HG03103 (cell line): ENCODE results near the gene STAB1.

Experiments
- ATAC-seq: cut with Tn5 transposase; IDR thresholded peaks from one replicate; pipeline ENCODE4 v1.9.1; 2021; ENCODE audit warnings: low read depth; ENCODE audit not compliant: unreplicated experiment

STAB1 gene, protein sequence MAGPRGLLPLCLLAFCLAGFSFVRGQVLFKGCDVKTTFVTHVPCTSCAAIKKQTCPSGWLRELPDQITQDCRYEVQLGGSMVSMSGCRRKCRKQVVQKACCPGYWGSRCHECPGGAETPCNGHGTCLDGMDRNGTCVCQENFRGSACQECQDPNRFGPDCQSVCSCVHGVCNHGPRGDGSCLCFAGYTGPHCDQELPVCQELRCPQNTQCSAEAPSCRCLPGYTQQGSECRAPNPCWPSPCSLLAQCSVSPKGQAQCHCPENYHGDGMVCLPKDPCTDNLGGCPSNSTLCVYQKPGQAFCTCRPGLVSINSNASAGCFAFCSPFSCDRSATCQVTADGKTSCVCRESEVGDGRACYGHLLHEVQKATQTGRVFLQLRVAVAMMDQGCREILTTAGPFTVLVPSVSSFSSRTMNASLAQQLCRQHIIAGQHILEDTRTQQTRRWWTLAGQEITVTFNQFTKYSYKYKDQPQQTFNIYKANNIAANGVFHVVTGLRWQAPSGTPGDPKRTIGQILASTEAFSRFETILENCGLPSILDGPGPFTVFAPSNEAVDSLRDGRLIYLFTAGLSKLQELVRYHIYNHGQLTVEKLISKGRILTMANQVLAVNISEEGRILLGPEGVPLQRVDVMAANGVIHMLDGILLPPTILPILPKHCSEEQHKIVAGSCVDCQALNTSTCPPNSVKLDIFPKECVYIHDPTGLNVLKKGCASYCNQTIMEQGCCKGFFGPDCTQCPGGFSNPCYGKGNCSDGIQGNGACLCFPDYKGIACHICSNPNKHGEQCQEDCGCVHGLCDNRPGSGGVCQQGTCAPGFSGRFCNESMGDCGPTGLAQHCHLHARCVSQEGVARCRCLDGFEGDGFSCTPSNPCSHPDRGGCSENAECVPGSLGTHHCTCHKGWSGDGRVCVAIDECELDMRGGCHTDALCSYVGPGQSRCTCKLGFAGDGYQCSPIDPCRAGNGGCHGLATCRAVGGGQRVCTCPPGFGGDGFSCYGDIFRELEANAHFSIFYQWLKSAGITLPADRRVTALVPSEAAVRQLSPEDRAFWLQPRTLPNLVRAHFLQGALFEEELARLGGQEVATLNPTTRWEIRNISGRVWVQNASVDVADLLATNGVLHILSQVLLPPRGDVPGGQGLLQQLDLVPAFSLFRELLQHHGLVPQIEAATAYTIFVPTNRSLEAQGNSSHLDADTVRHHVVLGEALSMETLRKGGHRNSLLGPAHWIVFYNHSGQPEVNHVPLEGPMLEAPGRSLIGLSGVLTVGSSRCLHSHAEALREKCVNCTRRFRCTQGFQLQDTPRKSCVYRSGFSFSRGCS (N-terminal part only)

DNA sequence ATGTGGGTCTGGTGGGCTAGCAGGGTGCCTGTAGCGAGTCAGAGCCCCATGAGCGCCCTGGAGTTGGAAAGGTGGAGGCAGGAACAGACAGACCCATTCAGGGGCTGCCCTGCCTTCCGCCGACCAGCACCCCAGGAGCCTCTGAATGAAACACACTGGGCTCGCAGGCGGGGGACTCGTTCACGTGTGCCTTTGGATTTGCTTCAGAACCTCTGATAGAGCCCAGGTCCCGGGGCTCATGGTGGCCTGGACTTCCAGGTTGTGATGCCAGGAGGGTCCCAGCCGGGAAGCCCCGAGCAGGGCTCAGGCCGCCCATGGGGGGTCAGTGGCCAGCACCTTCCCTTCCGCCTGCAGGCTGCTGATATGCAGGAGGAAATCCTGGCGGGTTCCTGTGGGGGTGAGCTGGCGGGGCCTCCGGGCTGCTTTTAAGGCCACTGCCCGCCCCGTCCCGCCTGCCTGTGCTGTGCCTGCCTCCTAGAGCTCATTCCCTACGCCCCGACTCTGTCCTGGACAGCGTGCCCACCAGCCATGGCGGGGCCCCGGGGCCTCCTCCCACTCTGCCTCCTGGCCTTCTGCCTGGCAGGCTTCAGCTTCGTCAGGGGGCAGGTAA lies at the start of gene STAB1:
TSS of gene STAB1 (plus strand) at position 453 of the 610 bp plus-strand sequence. CDS start at position 529, 76 bp downstream.
- no peak for ATAC-seq

GRCh38 chr3:52446042-52446441 lies 49.1 kb upstream of the STAB1 start:
- ATAC-seq = no peak

DNA sequence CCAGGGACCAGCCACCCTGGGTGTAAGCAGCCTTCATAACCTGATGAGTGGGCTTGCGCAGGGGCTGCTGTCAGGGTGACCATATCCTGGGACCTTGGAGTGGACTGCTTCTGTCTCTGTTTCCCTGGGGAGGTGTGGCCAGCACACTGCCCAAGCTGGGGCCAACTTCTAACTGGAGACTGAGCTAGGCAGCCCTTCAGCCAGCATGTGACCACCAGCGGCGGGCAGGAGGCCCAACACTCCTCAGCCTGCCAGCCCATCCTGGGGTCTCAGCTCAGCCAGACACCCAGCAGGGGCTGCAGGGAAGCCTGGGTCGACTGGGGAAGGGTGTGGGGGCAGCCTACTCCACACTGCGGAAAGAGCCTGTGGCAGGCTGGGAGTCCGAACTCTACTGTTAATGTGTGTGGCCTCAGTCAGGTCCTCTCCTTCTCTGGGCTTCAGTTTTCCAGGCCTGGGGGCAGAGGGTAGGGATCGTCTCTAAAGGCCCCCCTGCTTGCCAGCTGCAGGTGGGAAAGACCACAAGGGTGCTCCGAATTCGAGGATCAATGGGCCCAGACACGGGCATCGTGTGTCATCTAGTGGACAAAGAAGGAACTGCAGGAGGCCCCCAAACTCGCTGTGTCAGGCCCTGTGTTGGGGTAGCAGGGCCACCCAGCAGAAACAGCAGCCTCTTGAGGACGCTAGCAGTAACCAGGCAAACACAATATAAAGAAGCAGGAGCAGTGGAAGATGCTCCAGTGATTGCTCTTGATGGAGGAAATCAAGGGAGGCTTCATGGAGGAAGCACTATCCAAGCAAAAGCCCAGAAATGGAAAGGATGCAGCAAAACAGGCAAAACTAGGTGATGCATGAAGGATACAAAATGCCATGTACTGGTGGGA lies 48.3 kb upstream of the STAB1 start:
- peak; percentile 52 for ATAC-seq

DNA sequence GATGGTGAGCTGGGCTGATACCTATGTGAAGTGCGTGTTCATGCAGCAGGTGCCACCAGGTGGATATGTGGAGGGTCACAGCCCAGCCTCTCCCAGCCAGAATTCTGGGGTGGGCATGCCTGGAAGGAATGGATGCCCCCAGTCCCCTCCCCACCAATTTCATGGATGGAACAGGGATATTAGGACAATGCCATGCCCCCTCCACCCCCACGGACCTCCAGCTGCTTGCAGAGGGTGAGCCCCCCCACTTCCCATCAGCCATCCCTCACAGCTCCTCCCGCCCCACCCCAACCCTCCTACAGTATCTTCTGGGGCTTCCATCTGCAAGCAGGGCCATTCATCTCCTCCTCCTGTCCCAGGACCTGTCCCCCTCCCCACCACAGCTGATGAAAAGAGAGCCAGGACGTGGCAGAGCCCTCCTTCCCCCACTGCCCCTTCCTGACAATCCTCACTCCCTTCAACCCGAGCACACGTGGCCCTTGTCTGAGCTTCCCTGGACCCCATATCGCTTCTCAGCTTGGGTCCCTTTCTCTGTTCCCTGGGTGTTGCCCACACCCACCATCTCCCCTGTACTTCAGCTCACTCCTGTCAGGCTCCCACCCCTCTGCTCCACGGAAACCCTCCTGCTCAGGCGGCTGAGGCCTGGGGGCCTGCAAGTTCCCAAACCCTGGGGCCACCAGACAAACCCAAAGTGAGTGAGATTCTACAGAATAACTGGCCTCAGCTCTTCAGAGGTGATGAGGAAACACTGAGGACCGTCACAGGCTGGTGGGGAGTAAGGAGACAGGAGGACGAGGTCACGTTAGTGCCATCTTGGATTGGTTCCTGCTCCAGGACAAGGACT lies 47.4 kb upstream of the STAB1 start:
- ATAC-seq = no peak

GRCh38 chr3:52450489-52451236 lies 44.5 kb upstream of the STAB1 start:
- ATAC-seq = no peak

- no peak for ATAC-seq
Measured at GRCh38 chr3:52451237-52452083, 43.7 kb upstream of the STAB1 start.

- no peak for ATAC-seq
Measured at GRCh38 chr3:52452126-52452525, 43.0 kb upstream of the STAB1 start.

GRCh38 chr3:52452570-52453221 lies 42.4 kb upstream of the STAB1 start:
- ATAC-seq = no peak

DNA sequence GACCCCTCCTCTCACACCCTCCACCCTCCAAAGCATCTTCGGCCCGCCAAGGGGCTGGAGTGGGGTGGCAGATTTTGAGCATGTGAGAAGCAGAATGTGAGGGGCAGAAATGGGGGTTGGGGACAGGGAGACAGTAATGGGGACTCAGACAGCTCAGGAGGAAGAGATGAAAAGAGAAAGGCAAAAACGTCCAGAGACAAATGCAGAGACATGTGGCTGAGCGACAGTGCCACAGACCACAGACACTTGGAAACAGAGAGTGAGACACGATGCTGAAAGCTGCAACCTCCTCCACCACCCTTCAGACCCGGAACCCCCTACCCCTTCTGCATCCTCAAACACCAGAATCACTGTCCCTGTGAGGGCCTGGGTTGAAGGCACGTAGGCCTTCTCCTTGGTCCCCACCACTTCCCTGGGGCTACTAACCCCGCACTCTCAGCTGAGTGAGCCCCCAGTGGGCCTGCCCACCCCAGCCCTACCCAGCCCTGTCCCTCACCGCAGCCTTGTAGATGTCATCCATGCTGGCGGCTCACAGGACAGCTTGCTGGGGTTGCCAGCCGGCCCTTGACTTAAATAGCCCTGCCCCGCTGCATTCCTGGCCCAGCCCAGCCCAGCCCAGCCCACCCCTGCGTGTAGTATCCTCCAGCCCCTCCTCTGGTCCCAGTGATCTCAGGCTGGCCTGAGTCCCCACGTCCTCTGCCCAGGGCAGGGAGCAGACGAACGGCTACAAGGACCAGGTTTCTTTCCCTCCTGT lies 41.5 kb upstream of the STAB1 start, which contains the start of gene TNNC1:
TSS of gene TNNC1 (minus strand) at position 546 of the 754 bp plus-strand sequence. CDS start at position 520, 26 bp downstream.
- no peak for ATAC-seq

GRCh38 chr3:52454250-52454937 lies 40.7 kb upstream of the STAB1 start:
- no peak for ATAC-seq

DNA sequence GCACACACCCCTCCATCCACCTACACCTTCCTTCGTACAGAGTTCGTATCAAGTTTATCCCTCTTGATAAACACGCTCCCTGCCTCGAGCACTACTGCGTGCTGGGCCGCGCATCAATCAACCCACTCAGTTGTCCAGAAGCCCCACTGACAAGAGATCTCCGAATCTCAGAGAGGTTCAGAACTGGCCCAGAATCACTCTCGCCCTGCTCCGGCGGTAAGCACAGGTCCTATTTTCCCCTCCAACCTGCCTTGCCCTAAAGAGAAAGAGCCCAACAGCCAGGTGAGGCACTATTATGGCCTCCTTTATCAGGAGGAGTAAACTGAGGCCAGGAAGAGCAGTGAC lies 40.2 kb upstream of the STAB1 start:
- no peak for ATAC-seq

DNA sequence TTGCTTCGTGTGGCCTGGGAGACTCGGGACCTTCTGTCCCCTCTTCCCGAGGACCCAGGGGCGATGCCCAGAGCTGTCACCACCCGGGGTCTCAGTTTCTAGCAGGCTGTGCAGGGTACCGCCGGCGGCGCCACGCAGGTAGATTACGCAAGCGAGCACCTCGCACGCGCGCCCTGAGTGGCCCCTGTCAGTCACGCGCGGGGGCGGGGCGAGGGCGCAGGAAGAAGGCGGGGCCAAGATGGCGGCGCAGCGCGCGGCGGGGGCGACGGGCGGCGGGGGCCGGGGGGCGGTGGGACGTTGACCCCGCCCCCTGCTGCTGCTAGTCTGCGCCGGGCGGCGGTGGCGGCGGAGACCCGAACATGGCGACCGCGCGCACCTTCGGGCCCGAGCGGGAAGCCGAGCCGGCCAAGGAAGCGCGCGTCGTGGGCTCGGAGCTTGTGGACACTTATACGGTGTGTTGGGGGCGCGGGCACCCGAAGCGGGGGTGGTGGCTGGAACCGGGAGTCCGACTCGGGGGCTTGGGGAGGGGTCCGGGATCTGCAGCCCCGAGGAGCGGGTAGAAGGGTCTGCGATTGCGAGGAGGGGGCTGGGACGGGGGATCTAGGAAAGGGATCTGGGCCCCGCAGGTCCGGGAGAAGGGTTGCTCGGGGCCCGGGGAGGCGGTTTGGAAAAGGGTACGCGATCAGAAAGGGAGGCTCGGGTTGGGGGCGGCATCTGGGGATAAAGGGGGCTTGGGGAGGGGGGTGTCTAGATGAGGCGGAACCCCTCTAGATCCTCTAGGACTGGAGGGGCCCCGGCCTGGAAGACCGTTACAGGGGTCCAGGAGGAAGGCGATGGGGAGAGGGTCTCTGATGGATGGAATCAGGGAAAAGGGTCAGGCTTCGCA lies 39.6 kb upstream of the STAB1 start, which contains the start of gene NISCH:
TSS of gene NISCH (plus strand) at position 322 of the 886 bp plus-strand sequence. CDS start at position 360, 38 bp downstream.
- ATAC-seq = peak; percentile 76

DNA sequence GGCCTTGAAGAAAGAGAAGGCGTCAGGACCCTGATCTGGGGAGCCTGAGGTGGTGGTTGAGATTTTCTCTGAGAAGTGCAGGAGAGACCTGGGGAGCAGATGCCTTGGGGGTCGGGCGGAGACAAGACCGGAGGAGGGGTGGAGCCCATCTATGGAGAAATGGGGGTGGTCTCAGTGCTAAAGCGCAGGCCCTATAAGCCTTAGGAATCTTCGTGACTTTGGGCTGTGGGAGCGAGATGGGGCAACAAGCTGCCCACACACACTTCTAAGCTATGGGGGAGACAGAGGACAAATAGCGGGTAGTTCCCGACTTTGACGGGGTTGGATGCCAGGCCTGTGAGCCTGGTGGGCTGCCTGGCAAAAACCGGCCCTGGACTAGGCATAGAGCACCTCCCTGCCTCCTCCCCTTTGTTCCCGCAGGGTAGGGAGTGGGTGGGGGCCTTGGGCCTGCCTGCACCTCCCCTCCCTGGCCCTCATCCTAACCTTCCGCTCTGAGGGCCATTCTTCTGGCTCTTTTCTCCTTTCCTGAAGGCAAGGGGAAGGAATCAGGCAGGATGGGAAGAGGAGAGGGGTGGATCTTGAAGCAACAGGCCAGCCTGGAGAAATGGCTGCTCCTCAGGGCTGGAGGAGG lies 38.9 kb upstream of the STAB1 start:
- no peak for ATAC-seq
